GM23338 (cell line): ENCODE results near the gene PCDHB13.
"Not testable (repeated sequence)": the region's sequence is repeated elsewhere in the genome, so short reads cannot be mapped to it uniquely, and the experiment has no call there.

ENCODE experiments used
- CREB1 ChIP-seq: fragments of 250-450 bp; sonication (Bioruptor Pico); IDR thresholded peaks from 2 replicates; pipeline ENCODE4 v1.5.0; 2020; ENCODE audit warnings: low read depth, mild to moderate bottlenecking, moderate library complexity
- EZH2 ChIP-seq: fragments of 200-600 bp; sonication (generic); IDR thresholded peaks from one replicate; pipeline ENCODE4 v1.8.0; 2017; ENCODE audit warnings: antibody characterized with exemption, mild to moderate bottlenecking, low read depth; ENCODE audit not compliant: unreplicated experiment
- POLR2AphosphoS5 ChIP-seq: IDR thresholded peaks from 2 replicates; pipeline ENCODE4 v1.6.1; 2016; ENCODE audit warnings: antibody characterized with exemption, low read depth
- STAT1 ChIP-seq: IDR thresholded peaks from one replicate; pipeline ENCODE4 v1.6.1; 2016; ENCODE audit warnings: antibody characterized with exemption; ENCODE audit not compliant: unreplicated experiment
- TF ChIP-seq, protein P1 (sequence below), 2 experiments: fragments of 200-600 bp in 1 of 2; sonication (generic) in 1 of 2; conservative IDR thresholded peaks; 2 replicates each; pipeline versions ENCODE4 v1.5.1 to v1.6.1; 2016 to 2017; ENCODE audit warnings: antibody characterized with exemption in 2 of 2, low read depth in 2 of 2, mild to moderate bottlenecking in 2 of 2, moderate library complexity in 1 of 2
- TF ChIP-seq, protein P2 (sequence below): IDR thresholded peaks from one replicate; pipeline ENCODE4 v1.6.1; 2018; ENCODE audit warnings: antibody characterized with exemption; ENCODE audit not compliant: unreplicated experiment

DNA sequence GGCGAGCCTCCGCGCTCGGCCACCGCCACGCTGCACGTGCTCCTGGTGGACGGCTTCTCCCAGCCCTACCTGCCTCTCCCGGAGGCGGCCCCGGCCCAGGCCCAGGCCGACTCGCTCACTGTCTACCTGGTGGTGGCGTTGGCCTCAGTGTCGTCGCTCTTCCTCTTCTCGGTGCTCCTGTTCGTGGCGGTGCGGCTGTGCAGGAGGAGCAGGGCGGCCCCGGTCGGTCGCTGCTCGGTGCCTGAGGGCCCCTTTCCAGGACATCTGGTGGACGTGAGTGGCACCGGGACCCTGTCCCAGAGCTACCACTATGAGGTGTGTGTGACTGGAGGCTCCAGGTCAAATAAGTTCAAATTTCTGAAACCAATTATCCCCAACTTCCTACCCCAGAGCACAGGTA is 2.9 kb upstream of the PCDHB13 start:
- not testable (repeated sequence) for TF ChIP-seq CREB1, POLR2AphosphoS5, STAT1, EZH2
- TF ChIP-seq, protein P1, sequence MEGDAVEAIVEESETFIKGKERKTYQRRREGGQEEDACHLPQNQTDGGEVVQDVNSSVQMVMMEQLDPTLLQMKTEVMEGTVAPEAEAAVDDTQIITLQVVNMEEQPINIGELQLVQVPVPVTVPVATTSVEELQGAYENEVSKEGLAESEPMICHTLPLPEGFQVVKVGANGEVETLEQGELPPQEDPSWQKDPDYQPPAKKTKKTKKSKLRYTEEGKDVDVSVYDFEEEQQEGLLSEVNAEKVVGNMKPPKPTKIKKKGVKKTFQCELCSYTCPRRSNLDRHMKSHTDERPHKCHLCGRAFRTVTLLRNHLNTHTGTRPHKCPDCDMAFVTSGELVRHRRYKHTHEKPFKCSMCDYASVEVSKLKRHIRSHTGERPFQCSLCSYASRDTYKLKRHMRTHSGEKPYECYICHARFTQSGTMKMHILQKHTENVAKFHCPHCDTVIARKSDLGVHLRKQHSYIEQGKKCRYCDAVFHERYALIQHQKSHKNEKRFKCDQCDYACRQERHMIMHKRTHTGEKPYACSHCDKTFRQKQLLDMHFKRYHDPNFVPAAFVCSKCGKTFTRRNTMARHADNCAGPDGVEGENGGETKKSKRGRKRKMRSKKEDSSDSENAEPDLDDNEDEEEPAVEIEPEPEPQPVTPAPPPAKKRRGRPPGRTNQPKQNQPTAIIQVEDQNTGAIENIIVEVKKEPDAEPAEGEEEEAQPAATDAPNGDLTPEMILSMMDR (conservative IDR thresholded peaks at IDR 0.05; ENCODE audit: low read depth in 2 of 2): not testable (repeated sequence)
- TF ChIP-seq, protein P2, sequence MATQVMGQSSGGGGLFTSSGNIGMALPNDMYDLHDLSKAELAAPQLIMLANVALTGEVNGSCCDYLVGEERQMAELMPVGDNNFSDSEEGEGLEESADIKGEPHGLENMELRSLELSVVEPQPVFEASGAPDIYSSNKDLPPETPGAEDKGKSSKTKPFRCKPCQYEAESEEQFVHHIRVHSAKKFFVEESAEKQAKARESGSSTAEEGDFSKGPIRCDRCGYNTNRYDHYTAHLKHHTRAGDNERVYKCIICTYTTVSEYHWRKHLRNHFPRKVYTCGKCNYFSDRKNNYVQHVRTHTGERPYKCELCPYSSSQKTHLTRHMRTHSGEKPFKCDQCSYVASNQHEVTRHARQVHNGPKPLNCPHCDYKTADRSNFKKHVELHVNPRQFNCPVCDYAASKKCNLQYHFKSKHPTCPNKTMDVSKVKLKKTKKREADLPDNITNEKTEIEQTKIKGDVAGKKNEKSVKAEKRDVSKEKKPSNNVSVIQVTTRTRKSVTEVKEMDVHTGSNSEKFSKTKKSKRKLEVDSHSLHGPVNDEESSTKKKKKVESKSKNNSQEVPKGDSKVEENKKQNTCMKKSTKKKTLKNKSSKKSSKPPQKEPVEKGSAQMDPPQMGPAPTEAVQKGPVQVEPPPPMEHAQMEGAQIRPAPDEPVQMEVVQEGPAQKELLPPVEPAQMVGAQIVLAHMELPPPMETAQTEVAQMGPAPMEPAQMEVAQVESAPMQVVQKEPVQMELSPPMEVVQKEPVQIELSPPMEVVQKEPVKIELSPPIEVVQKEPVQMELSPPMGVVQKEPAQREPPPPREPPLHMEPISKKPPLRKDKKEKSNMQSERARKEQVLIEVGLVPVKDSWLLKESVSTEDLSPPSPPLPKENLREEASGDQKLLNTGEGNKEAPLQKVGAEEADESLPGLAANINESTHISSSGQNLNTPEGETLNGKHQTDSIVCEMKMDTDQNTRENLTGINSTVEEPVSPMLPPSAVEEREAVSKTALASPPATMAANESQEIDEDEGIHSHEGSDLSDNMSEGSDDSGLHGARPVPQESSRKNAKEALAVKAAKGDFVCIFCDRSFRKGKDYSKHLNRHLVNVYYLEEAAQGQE: not testable (repeated sequence)
